Effector CD8-positive, alpha-beta T cell (primary cell): ENCODE measurements around the gene STK32B.
"Not testable (repeated sequence)": the region's sequence is repeated elsewhere in the genome, so short reads cannot be mapped to it uniquely, and the experiment has no call there.

Experiments
- DNase-seq: peaks from one replicate; lab custom pipeline; 2025; lab: John Stamatoyannopoulos, UW

Gene STK32B

DNA sequence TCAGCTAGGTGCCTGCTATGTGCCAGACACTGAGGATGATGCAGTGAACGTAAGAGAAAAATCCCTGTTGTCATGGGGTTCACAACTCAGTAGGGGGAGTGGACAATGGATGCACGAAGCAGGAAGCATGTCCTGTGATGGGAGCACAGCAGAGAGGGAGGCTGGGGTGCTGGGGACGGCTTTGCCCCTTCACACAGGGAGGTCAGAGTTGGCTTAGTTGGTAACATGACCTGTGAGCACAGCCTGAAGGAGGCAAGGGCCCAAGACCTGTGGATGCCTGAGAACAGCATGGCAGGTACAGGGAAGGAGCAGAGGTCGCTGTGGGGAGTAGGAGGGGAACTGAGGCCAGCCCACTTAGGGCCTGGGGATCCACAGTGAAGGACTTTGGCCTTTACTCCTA, 109.4 kb downstream of the STK32B start:
- DNase-seq = no peak

DNA sequence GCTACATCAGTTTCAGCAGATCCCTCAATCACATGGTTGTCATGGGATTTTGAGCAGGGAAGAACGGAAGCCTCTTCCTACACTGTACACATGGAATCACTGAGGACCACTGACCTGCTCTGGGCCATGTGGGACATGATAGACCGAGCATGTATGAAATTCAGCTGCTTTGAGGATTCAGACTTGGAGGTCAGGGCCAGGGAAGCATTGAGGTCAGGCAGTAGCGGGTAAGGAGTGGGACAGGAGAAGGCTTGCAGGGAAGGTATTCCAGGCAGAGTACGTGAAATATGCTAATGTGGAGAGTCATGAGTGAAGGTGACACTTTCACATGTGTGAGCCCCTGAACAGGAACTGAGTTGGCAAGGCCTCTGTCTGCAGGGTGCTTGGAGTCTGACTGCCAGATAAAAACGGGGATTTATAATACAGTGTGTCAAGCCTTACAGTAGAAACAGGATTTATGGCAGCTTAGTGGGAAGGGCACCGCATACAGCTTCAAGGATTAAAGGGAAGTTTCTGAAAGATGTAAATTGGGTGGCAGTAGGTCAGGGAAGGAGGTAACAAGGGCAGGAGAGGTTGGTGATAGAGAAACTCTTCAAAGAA, 111.7 kb downstream of the STK32B start:
- DNase-seq = no peak

DNA sequence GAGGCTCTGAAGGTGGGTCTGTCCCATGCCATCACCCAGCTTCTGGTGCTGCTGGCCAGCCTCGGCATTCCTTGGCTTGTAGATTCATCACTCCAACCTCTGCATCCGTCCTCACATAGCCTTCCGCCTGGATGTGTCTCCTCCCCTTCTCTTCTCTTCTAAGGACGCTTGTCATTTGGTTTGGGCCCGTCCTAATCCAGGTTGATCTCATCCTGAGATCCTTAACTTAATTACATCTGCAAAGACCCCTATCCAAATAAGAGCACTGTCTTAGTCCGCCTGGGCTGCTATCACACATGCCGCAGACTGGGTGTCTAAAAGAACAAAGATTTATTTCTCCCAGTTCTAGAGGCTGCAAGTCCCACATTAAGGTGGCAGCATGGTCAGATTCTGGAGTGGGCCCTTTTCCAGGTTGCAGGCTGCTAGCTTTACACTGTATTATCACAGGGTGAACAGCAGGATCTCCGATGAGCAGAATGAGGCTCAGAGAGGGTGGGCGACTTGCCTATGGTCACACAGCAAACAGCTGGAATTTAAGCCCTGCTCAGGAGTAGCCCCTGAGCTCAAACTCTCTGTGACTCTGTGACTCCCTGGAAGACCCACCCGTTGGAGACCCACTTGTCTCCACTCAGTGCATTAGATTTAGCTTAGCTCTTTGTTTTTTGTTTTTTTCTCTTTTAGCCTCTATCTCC, 113.1 kb downstream of the STK32B start:
- no peak for DNase-seq

DNA sequence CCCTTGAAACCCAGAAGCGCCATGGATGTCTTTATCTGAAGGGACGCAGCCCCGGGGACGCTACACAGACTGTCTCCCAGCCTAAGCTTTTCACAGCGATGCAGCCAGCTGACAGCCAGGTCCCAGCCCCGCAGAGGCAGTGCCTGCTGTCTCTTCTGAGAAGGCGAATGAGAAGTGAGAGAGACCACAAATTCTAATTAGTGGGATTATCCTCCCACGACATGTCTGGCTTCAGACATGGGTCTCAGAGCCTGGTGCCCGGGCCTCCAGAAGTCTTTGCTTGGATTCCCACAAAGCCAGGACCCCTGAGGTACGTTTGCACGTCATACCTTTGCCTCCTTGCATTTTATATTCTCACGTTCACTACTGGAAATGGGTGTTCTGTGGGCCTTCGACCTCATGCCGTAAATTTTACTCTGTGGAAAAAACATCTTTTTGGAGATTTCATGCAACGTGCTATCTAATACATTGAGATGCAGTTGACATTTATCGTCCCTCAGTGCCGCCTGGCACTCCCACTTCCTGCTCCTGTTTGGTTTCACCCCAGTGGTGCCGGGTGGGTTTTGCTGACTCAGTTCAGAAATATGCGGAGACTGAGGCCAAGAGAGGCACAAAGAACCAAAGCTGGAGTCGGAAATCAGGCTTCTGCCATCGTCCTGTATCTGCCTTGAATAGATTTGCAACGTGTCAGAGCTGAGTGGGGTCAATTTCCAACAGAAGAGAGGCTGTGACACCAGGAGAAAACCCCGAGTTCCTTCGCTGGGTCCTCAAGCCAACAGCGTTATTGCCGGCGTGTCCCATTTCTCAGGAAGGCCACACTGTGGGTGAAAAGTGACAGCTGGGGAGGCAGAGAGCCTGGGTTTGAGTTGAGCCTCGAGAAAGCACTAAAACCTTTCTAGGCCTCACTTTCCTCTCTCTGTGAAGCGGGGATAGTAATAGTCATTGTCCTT, 114.4 kb downstream of the STK32B start:
- DNase-seq = no peak

DNA sequence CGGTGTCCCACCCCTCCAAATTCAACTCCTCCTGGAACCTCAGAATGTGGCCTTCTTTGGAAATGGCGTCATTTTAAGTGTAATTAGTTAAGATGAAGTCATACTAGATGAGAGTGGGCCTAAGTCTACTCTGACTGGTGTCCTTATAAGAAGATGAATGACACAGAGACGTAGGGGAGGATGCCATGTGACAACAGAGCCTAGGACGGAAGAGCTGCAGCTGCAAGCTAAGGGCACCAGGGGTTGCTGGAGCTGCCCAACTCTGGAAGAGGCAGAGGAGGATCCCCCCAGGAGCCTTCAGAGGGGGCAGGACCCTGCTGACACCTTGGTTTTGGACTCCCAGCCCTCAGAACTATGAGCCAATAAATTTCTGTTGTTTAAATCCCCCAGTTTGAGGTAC, 115.1 kb downstream of the STK32B start:
- no peak for DNase-seq

DNA sequence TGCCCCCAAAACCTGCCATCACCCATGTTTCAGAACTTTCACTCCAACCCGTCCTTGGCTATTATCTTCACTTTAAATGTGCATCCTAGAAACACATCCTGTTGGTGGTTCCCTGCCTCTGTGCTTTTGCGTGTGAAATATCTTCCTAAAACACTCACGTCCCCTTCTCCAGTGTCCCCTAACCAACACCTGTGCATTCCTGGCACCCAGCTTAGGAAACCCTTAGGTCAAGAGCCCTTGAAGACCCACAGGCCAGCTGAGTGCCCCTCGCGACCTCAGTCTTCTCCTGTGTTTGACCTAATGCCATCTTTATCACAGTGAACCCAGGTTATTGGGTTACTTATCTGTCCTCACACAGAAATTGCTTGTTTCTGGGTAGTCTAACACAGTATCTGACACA, 117.6 kb downstream of the STK32B start:
- no peak for DNase-seq

DNA sequence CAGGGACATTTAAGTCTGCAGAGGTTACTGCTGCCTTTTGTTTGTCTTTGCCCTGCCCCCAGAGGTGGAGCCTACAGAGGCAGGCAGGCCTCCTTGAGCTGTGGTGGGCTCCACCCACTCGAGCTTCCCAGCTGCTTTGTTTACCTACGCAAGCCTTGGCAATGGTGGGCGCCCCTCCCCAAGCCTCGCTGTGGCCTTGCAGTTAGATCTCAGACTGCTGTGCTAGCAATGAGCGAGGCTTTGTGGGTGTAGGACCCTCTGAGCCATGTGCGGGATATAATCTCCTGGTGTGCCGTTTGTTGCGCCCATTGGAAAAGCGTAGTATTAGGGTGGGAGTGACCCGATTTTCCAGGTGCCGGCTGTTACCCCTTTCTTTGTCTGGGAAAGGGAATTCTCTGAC, 124.6 kb downstream of the STK32B start:
- not testable (repeated sequence) for DNase-seq

DNA sequence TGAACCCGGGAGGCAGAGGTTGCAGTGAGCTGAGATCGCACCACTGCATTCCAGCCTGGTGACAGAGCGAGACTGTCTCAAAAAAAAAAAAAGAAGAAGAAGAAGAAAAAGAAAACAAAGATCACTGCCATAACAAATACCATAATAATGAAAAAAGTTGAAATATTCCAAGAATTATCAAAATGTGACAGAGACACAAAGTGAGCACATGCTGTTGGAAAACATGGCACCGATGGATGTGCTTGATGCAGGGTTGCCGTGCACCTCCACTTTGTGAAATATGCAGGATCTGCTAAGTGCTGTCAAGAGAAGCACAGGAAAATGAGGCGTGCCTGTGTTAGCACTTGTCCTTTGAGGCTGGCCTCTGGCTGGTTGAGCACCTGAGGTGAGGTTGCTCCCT, 133.3 kb downstream of the STK32B start:
- no peak for DNase-seq

DNA sequence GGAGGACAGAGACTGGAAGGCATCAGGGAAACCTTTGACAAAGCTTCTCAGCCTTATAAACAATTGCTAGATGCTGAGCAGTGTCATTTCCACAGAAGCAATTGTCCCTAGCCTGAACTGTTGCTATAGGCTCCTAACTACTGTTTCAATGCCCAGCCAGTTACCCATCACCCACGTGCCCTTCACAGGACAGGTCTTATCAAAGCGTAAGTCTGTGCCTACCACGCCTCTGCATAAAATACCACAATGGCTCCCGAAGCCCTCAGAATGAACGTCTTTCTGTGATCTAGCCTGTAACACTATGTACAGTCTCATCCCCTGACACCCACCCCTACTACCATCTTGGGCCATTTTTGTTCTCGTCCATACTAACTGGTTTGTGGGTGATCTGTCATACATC, 134.3 kb downstream of the STK32B start:
- no peak for DNase-seq

DNA sequence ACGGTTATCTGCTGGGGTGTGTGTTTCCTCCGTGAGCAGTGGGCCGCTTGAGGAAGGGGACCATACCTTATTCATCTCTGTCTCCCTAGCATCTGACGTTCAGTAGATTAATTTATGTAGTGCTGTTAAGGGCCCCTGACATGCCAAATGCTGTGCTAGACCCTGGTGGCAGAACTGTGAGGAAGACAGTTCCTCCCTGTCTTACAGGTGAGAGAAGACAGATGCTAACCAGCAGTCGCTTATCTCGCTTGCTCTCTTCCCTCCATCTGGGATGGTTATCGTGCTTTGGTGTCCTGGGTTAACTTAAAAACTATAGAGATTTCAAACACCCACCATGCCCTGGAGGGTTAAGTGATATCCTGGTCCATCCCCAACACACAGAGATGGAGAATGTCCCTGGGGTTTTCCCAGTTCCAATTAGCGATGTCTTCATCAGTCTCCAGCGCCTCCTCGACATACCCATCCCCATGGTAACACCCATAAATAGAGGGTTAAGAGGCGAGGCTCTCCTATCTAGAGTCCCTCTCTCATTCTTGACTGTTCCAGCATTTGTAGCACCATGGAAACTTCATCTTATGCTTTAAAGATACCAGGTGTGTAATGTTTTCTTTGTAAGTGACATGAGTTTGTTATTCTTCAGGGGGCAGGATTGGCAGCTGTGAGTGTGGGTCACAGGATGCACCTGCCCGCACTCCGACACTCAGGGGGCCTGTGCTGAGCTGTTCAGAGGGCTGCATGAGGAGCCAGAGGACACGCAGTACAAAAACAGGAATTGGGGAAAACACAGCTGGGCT, 135.2 kb downstream of the STK32B start:
- DNase-seq = no peak

DNA sequence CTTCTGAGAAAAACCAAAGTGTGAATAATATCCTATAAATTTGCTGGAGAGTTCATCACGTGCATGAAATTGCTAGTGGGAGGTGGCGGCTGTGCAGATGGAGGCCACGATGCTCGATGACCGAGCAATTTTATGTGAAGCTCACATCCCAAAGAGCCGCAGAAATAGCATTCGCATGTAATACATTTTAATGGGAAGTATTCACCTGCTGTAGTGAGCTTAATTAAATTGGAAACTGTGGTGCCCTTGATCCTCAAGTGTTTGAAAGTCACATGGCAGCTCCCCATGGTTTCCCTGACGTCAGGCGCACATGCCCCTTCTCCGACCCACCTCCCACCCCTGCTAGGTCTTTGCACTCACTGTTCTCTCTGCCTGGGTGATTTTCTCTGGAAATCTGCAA, 136.8 kb downstream of the STK32B start:
- no peak for DNase-seq

DNA sequence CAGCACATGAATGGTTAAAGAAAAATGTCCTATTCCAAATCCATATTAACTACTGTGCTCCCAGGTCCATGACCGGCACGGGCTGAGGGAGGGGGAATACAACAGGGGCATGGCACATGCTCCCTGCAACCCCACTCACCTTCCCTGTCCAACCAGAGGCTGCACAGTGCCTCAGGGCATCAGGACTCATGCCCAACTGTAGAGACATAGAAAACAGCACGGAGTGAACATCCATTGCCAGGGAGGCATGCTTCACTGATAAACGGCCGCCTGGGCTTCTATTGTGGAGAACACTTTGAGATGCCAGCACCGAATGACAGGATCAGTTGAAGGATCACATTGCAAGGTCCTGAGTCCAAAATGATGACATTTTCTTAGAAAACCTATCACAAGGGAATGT, 140.6 kb downstream of the STK32B start:
- no peak for DNase-seq

DNA sequence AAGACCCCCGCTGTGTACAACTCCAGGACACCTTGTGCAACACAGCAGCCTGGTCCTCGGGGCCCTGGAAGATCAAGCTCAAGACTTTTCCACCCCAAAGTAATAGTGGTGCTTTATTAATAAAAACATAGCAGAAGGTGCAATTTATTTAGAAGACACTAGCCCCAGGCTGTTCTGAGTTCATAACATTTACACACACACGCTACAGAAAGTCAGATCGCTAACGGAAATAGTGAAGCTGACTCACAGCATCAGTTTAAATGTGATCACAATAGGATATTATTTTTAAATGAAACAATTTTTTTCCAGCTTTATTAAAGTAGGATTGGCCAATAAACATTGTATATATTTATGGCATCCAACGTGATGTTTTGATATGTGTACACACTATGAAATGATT, 141.0 kb downstream of the STK32B start:
- DNase-seq = no peak

DNA sequence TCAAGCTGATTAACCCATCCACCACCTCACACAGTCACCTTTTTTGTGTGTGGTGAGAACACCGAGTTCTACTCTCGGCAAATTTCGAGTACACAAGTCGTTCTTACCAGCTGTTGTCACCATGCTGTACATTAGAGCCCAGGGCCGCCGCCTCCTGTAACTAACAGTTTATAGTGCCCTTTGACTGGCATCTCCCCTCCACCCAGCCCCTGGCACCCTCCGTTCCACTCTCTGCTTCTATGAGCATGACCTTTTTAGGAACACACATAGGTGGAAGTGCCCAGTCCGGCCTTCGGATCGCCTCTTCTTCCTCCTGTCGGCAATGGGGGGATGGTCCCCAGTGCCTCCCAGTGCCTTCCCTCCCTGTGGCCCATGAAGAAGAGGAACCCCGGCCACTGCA, 141.4 kb downstream of the STK32B start:
- DNase-seq = no peak

DNA sequence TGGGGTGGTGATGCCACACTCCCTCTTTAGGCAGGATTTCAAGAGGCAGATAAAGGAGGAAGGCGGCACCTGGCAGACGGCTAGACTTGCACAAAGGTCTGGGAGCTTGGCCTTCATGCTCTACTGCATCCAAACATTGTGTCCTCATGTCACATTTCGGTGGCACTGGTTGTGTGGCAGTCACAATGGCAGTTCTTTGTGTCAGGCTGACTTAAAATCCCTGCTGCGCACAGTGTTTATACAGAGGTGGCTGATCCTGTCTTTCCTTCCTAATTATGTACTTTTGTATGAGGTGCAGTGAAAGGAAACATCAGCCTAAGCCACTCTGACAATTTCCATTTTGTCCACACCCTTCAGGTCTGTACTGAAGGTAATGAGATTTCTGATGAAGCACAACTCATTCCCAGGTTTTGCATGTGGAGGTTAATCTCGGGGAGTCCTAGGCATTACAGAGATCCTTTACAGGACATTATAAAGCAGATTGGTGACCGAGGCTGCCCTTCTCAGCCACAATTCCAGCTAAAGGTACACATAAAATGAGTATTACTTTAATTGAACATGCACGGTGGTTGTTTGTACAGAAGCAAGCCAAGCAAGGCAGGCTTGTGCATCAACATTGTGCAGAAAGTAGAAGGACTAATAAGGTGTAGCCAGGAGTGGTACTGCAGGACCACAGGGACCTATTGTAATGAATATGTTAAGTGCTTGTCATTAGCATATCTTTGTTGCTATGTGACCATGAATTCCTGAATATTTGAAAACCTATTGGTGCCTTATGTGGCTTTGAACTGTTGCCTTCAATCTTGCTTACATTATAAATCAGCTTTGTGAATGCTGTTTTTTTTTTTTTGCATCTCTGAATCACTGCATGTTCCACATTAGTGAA, 147.6 kb downstream of the STK32B start:
- no peak for DNase-seq

DNA sequence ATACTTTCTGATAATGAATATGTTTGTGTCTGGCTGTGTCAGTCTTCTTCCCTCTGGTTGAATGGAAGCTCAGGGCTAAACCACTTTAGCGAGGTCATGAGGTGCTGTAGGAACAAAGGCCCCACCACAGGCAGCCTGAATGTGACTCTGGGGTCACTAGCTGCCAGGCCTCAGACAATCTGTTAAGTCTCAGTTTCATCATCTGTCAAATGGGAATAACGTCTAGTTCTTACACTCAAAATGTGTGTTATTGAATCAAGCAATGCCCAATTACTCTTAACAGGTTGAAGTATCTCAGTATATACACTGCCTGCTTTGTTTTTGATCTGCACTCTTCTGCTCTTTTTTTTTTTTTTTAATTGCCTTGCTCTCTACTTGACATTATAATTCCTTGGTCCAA, 148.6 kb downstream of the STK32B start:
- DNase-seq = no peak

DNA sequence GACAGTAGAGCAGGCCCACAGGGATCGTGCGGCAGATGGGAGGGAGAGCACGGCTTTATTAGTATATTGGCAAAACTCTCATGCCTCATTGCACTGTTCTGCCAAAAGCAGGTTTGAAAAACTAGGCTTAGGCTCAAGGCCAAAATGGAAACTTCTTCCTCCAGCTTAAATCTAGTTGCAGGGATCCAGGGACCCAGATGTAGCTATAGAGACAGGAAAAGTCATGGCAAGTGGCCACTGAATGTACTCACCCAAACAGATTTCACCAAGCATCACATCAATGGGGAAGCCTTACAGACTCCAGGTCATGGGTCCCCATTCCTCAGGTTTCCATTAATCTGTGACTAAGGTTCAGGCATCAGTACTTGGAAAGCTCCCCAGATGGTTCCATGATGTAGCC, 149.2 kb downstream of the STK32B start:
- no peak for DNase-seq

DNA sequence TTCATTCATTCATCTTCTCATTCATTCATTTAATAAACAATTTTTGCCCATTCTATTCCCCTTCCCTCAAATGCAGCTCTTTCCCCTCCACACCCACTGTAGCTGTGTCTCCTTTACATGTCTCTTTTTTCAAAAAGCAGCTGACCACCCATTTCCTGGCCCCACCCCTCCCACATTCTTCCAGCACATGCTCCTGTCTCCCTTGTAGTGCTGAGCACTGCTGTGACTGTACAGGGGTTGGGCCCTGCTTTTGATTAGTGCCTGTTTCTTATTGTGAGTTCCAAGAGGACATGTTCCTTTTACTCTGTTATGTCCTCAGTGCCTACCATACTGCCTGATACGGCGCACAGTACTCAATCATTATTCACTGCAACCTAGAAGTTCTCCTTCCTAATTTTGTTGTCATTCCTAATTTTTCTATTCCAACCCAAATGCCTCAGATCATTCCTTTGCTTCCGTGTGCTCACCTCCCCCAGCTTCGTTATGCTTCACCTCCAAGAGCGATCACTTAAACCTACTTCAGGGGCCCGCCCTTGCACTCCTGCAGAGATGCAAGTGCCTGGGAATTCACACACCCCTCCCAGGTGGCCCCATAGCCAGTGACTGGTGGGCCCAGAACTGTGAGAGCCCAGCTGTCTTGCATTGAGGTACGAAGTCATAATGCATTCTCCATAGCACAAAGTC, 152.2 kb downstream of the STK32B start:
- DNase-seq = no peak

DNA sequence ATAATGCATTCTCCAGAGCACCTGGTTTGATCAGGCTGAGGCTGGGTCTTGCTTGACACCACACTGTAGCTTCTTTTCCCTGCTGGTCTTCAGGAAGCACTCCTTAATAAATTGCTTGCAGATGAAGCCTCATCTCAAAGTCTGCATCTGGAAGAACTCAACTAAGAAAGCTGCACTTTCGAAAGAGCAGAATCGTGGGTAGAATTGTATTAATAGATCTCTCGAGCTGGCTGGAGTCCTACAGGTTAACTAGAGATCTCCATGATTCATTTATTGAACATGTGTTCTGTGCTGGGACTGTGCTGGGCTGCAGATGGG, 152.7 kb downstream of the STK32B start:
- DNase-seq = no peak

DNA sequence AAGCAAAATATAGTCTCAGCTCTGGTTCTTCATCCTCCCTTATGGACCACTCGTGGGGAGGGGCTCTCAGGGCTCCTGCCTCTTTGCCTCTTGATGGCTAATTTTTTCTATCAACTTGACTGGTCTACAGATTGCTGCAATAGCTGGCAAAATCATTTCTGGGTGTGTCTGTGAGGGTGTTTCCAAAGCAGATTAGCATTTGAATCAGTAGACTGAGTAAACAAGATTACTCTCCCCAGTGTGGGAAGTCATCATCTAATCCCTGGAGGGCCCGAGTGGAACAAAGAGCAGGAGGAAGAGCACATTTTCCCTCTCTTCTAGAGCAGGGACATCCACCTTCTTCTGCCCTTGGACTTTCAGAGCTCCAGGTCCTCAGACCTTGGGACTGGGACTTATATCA, 153.5 kb downstream of the STK32B start:
- no peak for DNase-seq
